HG02970 (cell line): Measurements from ENCODE around the gene TSHZ3.

Experiments
- ATAC-seq: cut with Tn5 transposase; IDR thresholded peaks from one replicate; pipeline ENCODE4 v1.9.1; 2021; ENCODE audit warnings: mild to moderate bottlenecking, moderate library complexity, moderate number of reproducible peaks; ENCODE audit not compliant: unreplicated experiment, low FRiP score

Gene TSHZ3

DNA sequence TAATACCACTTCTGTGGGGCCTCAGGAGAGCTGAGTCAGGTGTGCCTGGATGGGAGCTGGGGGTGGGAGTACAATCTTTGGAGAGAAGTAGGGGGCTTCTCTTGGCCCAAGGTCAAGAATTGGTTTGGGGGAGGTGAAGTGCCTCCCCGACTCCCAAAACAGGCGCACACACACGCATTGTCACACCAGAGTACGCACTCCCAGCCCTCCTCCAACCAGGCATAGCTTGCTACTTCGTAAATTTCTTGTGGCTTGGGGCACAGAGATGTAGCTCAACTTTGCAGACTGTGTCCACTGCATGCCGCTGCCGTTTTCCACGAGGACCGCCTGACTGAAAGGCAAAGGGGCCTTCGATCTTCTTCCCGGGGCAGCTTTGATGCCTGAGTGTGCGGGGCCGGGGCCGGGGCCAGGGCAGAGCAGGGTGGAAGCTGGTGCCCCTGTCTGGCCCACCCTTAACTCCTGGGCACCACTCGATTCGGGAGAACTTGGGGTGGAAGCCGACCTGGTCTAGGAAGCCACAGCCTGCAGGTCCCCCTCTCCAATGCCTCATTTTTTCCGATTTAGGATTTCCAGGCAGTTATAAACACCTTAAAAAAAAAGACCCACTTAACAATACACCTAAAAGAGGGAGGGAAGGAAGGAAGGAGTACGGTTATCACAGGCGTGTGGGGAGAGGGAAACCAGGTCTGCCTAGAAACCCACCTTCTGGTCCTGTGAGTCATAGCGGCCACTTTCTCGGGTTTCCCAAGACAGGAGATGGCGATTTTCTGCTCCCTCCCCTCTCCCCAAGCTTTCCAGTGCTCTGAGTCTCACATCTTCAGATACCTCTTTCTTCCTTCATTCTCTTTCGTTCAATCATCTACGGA, 5.8 kb upstream of the TSHZ3 start:
- ATAC-seq = no peak

DNA sequence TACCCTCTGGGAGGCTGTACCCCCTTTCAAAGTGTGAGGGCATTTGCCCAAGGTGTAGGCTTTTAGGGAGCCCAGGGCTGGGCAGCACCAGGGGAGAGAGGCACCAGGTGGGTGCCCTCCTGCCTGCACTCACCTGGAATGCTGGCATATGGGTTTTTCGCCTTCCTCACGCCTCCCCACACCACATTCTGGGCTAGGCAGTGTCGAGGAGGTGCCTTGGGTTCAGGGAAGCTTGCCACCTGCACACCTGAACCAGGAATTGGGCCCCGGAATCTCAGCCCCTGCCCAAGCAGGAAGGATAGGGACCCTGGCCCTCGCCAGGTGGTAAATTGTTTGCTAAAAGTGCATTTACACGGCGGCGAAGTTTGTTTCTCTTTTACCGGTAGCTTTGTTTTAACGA, 5.1 kb upstream of the TSHZ3 start:
- no peak for ATAC-seq

DNA sequence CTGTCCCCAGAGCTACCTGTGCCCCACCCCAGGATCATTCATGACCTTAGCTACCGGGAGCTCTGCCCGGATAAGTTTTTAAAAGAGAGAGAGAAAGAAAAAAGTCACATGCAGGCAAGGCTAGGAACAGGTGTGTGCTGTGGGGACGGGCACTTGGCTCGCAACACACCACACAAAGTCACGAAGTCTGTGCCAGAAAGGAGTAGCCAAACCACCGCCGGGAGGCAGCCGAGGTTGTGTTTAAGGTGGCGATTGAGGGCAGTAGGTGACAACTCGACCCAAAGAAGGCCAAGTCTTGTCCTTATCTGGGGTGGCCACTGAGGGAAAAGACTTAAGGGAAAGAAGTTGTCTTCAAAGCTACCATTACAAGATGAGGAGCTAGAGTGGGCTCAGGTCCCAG, 4.6 kb upstream of the TSHZ3 start:
- ATAC-seq = no peak

DNA sequence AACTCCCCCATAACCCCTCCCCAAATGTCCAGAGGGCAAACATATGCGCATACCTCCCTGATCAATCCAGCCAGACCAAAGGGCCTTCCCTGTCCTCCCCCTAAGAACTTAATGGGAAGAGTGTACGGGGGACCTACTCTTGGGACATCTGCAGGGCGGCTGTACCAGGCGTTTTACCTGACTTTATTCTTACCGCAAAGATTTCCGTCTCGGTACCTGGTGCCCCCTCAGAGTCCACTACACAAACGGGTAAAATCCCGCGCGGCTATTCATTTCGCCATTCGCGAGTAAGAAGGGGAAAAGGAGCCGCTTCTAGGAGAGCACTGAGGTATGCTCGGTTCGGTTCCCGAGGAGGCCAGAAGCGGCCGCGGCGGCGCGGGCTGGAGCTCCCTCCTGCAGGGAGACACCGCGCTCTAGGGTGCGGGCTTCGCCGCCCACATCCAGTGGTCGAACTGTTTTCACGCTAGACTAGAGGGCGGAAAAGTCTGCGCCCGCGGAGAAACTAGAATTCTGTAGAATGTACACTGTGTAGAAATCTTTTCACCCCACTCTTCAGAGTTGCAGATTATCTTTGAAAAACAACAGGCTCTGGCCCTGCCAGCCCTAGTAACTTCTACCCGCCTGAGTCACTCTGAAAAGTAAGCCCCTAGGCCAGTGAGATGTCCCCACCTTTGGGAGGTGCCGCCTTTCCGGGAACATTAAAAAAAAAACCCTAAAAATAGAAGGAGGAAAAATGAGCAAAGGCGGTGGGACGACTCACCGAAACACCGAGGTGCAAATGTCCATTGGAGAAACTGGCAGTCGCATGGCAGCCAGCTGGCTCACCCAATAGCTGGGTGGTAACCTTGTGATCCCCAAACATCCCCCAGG, 3.8 kb upstream of the TSHZ3 start:
- ATAC-seq = no peak

DNA sequence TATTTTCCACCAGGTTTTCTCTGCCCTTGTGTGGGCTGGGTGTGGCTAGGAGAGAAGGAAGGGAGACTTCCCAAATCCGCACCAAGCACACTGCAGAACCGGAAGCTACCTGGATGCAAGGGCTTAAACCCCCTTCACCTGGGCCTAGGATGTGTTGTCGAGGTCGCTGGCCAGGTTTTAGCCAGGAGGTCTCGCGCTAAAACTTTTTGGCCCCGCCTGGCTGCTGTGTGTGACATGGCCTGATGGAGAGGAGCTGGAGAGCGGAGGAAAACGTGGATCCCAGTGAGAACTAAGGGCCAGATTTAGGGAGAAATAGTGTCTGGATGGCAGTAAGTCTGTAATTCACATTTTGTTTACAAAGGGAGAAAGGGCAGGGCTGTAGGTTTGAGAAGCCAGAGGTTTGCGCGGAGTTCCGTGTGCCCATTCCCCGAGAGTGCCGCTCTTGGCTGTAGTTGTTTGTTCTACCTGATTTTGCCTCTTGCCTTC, 3.1 kb upstream of the TSHZ3 start:
- ATAC-seq = no peak

DNA sequence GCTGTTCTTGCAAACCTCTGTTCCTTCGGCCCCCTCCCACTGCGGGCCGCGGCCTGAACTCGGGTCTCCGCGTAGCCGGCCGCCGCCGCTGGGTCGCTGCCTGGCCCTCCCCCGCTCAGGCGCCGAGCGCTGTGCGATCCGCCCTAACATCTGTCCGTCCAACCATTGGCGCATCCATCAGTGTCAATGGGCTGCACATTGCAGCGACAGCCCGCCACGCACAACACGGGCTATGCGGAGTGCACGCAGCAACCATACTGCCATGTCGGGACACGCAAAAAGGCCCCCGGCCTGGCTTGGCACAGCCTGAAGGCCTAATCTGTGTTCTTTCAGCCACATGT, 2.6 kb upstream of the TSHZ3 start:
- ATAC-seq = no peak

DNA sequence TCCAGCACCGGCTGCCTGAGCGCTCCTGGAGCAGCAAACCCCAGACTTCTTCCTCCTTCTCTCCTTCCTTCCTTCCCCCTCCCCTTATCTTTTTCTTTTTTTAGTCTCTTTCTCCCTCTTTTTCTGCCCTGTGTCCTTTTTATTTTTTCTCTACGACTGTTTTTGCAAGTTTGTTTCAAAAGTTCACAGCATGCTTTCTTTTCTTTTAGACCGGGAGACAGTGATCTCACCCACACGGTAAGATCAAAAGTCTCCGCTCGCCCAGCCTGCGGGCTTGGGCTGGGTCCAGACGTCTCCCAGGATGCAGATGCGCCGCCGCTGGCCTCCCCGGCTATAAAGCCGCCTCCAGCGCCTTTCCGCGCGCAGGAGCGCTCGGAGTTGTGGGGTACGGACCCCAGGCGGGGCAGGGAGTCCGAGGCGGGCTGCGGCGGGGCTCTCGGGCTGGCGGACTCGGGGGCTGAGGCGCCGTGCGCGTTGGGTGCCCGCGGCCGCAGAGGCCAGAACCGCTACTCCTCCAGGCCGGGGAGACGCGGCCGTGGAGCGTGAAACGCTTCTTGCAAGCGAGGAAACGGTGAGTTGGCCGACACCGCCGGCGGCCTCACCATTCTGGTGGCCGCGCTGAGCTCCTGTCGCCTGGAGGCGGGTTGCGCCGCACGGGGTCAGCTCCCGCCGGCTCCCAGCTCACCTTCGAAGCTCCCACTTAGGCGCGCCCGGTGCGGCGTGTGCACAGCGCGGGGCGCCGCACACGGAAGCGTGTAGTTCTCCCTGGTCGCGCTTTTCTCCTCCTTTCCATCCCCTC, 2.0 kb upstream of the TSHZ3 start:
- no peak for ATAC-seq

DNA sequence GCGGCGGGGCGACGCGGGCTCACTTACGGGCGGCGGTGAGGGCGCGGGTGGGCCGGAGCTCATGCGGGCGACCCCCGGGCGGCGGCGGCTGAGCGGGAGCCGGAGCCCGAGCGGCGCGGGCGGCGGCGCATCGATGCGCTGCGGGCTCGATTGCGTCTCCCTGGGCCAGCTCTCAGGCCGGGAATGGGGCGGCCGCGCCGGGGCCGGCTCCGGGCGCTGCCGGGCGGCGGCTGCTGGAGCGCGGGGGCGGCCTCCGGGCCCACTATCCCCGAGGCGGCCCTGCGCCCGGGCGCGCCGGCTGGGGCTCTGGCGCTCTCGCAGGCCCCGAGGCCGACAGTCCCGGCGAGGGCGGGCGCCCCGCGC, 1.4 kb upstream of the TSHZ3 start:
- ATAC-seq = no peak

DNA sequence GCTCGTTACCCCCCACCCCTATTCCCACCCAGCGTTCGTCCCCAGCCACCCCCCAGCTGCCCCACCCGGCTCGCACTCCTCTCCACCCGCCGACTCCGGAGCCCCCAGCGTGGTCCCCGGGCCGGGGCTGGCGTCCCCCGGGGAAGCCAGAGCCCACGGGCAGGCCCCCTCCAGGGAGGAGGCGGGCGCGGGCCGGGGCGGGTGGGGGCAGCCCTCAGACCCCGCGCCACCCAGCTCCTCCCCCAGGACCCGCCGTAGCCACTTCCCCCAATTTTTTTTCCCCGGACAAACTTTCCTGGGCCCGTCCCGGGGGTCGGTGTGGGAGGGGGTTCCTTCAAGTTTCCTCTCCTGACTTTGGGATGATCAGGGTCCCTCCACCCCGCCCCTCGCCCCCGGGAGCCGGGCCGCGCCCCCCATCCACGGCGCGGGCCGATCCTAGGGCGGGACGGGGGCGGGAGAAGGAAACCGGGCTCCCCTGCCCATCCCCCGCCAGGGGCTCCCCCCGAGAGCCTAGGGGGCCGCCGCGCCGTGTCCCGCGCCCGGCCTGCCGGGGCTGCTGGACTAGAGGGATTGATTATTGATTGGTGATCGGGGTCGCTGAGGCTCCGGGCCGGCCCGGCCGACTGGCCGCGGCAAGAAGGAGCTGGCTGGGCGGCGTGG, 927 bp upstream of the TSHZ3 start:
- ATAC-seq = no peak

DNA sequence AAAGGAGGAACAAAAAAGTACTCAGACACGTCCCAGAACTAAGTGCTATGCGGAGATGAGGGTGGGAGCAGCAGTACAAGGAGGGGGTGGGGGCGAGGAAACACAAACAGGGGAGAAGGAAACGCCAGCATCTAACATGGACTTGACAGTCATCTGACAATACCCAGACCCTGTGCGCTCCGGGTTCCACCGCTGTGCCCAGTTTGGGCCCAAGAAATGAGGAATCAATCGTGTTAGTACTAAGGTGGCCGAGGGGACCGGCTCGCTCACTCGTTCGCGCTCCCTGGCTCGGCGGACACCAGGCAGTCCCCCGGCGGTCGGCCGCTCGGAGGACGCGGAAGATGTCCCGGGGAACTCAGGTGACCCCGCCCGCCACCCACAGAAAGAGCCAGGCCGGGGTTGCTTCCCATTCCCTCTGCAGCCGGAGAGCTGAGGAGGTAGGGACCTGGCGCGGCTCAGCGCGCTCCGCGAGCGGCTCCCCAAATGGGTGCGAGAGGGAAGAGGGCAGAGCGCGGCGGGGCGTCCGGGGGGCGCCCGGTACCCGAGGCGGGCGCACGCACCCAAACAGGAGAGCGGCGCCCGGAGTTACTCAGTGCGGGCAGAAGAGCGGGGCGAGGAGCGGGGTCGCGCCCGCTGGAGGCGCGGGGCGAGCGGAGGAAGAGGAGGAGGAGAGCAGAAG, 616 bp downstream of the TSHZ3 start:
- no peak for ATAC-seq

DNA sequence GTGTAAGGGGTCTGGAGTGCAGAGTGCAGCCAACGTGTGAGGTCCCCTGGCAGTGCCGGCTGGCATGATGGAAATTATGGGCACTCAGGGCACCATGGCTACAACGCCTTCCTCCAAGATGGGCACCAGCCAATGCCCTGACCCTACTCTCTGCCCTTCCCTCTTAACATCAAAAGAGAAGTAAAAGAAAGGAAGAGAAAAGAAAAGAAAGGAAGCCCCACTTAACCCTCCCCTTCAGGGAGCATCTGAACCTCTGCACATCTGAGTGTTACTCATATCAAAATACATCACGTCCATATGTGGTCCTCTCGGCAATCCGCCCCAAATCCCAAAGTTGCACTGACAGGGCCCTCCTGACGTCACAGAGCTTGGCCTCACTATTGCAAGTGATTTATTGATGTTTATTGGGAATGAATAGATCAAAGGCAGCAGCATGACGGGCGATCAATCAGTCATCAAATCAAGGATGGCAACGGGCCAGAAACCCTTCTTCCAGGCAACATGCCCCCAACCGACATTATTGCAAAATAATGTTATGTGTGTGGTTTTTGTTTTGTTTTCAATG, 1.3 kb downstream of the TSHZ3 start:
- ATAC-seq = no peak

DNA sequence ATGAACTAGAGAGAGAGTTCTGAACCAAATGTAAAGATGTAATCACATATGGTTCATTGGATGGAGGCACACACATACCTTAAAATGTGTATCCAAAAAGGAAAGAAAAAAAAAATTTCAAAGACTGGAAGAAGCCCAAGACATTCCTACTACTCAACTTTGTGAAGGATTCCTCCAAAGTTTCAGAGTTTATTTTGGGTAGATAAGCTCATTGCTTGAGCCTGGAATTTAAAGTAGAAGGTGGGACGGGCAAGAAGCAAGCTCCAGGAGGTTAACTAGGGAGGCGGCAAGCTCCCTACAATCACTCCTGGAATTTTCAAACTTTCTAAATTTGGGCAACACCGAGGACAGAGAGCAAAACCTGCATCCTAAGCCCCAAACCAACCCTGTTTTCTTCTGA, 1.9 kb downstream of the TSHZ3 start:
- no peak for ATAC-seq

DNA sequence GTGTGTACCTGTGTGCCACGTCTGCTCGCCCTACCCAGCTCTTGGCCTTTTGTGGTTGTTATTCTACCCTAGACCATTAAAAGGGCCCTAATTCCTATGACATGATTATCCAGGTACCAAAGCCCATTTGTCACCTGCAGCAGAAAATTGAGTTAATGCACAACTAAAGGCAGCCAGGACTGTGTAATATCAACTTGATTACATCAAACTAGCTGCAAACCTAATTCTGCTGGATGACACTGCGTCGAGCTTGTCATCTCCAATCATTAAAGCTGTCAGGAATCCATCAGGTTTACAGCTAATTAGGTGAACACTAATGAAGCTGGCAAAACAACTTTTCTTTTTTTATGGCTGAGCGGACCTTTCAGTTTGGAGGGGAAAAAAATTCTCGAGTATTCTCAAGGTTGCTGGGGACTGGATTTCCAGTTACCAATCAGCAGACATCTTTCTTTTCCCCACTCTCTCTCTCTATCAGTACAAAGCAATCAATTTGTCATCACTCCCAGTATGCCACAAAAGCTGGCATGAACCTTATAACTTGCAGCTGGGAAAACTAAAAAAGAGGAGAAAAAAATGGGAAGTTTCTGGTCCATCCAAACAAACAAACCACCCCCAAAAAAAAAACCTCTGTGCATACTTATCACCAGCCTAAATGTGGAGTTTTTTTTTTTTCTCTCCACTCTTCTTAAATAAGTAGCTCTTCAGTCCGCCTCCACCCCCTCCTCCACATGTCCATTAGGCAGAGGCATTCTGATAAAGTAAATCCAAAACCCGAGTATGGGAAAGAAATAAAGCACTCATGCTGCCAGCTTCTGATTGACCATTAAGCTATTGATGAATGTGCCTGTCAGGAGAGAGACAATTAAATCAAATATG, 2.8 kb downstream of the TSHZ3 start:
- no peak for ATAC-seq

DNA sequence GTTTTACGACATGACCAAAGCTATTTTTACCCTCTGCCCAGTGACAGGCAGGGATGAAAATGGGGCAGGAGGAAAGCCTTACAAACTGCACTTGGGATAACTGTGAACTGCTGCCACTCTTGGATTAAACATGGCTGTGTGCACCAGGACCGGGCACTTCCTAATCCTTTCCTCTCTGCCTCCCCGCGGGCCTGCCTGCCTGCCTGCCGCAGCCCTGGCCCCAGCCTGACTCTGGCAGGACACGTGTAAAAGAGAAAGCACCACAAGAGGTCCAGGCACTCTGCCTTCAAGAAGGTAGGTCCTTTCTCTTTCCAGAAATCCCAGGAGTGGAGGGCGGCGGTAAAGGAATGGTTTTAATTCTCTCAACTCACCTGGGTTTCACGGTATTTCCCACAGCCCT, 4.8 kb downstream of the TSHZ3 start:
- ATAC-seq = no peak

DNA sequence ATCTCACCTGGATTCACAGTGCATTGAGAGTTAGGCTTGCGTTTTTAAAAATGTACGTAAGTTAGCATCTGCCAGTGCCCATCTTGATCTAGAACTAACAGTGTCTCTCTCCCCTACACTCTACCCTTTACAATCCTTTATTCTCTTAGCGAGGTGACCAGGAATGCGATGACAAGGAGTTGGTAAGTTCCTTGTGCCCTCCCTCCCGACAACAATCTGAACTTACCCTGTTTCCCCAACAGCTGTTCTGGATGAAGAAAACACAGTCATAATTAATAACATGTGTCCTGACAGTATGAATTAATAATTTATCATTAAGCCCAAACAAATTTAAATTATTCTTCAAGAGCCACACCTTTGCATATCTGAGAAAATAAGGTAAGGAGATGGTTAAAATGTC, 6.3 kb downstream of the TSHZ3 start:
- ATAC-seq = no peak

DNA sequence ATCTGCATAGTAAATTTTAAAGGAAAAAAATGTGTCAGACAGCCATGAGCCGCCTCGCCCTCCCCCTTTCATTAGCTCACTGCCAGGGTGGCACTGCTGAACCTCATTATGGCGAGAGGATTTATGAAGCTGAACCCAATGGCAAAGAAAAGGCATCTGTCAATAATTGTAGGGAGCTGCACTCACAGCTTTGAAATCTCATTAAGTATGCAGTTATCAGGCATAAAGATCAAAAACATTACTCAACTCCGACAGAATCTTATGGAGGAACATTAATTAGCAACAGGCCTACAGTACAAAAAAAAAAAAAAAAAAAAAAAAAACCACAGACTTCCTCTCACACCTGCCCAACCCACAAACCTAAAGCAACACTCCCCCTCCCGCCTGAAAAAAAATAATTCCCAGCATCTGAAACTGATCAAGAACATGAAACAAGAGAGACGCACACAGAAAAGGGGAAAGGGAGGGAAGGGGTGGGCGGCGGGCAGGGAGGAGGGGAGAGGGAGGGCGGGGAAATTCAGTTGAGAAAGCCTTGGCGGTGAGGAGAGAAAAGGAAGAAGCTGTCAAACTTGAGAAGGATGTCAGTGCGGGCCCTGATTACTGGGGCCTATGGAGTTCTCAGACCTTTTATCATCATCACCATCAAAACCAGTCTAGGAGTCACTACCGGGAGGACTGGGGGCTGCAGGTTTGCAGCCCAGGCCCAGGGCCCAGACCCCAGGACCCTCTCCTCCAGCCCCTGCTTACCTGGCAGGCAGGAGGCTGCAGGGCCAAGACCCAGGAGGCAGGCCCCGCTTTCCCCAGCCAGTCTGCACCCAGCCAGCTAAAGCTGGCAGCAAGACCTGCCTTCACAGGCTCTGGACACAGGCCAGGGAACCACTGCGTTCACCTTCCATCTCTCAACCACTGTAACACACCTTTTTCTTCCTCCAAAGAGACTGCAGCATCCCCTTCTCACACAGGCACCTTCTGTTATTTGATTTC, 8.9 kb downstream of the TSHZ3 start:
- ATAC-seq = no peak

DNA sequence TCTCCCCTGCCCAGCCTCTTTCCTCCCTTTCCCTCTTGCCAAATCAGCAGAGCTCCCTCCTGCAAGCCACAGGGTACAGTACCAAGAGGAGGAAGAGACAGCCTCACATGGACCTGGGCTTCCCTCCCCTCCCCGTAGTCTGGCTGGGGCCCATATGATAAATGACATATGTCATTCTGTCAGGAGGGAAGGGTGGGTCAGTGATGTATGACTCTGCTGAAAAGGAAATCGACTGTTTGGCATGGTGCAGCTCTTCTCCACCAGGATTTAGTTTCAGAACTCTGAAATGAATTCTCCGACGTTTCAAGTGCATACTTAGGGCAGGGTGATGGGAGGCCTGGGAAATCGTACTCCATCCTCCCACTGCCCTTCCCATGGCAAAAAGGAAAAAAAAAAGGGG, 9.8 kb downstream of the TSHZ3 start:
- no peak for ATAC-seq
